OCI-LY3 (cell line): Measurements from ENCODE around the gene LMAN1.

Source experiments
- CTCF ChIP-seq: fragments of 200-600, 300-600 bp; sonication (generic); IDR thresholded peaks from 2 replicates; pipeline ENCODE4 v1.5.1; 2014; ENCODE audit warnings: antibody characterized with exemption, low read length, low read depth
- EZH2phosphoT487 ChIP-seq: fragments of 200-600 bp; shearing (Covaris generic); IDR thresholded peaks from 2 replicates; pipeline ENCODE4 v1.6.1; 2018; ENCODE audit warnings: antibody characterized with exemption, mixed run types, low read depth

GRCh38 chr18:59382383-59382782 is 23.3 kb upstream of the LMAN1 start:
- TF ChIP-seq CTCF (no peak), EZH2phosphoT487 (no peak)
